ENCODE measurements around the gene DAGLA. TPM values are rescaled to one million over a fixed set of nuclear protein-coding genes. Genes with fewer than 3 reads are reported as not detected.

DAGLA gene
- total and polyA plus RNA-seq, 8 donors: 3.7 to 6.9 (median 5.2) TPM

GRCh38 chr11:61751384-61751783 is 71.2 kb downstream of the DAGLA start:
- H3K9me3 ChIP-seq: no peaks in the 10 kb centered on the region
- WGBS, 2 donors: 45 to 50% methylated on average over 14 of the region's 14 CpGs
- DNase-seq (no peak), ATAC-seq (no peak), FAIRE-seq (no peak)
- H3K36me3 ChIP-seq: no peaks in the 10 kb centered on the region
- TF ChIP-seq, protein P1, sequence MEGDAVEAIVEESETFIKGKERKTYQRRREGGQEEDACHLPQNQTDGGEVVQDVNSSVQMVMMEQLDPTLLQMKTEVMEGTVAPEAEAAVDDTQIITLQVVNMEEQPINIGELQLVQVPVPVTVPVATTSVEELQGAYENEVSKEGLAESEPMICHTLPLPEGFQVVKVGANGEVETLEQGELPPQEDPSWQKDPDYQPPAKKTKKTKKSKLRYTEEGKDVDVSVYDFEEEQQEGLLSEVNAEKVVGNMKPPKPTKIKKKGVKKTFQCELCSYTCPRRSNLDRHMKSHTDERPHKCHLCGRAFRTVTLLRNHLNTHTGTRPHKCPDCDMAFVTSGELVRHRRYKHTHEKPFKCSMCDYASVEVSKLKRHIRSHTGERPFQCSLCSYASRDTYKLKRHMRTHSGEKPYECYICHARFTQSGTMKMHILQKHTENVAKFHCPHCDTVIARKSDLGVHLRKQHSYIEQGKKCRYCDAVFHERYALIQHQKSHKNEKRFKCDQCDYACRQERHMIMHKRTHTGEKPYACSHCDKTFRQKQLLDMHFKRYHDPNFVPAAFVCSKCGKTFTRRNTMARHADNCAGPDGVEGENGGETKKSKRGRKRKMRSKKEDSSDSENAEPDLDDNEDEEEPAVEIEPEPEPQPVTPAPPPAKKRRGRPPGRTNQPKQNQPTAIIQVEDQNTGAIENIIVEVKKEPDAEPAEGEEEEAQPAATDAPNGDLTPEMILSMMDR (IDR thresholded peaks at IDR 0.05): no peak
- peaks cover 13 to 33% (median 22%) of the 10 kb centered on the region in 3 donors for H3K4me1 ChIP-seq
- intact Hi-C loops (cut with DNase I): no loop called here
- H3K4me3 ChIP-seq: no peak overlapping the region
- H3K27me3 ChIP-seq: no peaks in the 10 kb centered on the region
- no peak overlapping the region for H3K27ac ChIP-seq

DNA sequence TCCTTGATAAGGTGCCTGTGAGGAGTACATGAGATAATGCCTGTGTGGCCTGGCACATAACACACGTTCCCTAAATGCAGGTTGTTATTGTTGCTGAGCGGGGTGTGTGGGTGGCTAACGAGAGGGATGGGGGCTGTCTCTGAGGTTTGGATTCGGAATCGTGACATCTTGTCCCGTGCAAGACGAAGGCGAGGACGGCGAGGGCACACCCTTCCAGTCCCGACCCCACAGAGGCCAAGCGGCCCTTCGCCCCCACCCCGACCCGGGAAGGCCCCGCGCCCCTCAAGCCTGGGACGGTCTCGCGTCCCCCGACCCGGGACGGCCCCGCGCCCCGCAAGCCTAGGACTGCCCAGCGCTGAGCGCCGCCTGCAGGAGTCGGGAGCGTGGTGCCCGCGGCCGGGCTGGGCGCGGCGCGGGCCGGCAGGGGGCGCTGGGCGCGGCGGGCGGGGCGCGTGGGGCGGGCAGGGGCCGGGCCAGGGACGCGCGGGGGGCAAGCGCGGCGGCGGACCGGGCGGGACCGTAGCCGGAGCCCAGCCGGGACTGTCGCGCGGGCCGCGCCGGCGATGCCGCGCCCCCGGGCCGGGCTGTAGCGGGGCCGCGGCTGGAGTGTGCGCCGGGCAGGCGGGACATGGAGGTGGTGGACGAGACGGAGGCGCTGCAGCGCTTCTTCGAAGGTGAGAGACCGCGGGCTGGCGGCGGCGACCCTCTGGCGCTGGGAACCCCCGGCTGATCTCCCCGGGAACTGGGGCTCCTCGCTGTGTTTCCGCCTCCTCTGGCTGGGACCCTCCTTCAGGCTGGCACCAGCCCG is 72.1 kb downstream of the DAGLA start, which contains the start of gene MYRF:
MYRF (plus strand) TSS at position 520 of the 808 bp plus-strand sequence; CDS start at position 629, 109 bp downstream.
- Histone ChIP-seq H3K4me1 (peaks cover 20 to 39% (median 30%) of the 10 kb centered on the region in 3 donors), H3K27me3 (no peaks in the 10 kb centered on the region), H3K9me3 (no peaks in the 10 kb centered on the region), H3K36me3 (no peaks in the 10 kb centered on the region), H3K27ac (peak within 1 kb of the TSS; percentile 68 to 97 (median 83)), H3K4me3 (peak within 1 kb of the TSS; percentile 63 to 82 (median 70))
- DNase-seq (peak in 4 of 6 donors; percentile 66 to 94 (median 80)), ATAC-seq (peak; percentile 18 to 58 (median 43)), FAIRE-seq (no peak)
- 1 to 2% methylated on average over 40 to 93 of the region's 93 CpGs for WGBS, 2 donors
- intact Hi-C loops (cut with DNase I): no loop called here
- TF ChIP-seq, protein P1 (IDR thresholded peaks at IDR 0.05): peak in 2 of 4 donors; percentile 21 to 34

- Histone ChIP-seq H3K9me3 (no peaks in the 10 kb centered on the region), H3K36me3 (no peaks in the 10 kb centered on the region), H3K4me3 (peak overlapping the region; percentile 63 to 82 (median 70)), H3K4me1 (peaks cover 27 to 43% (median 37%) of the 10 kb centered on the region in 3 donors), H3K27ac (peak overlapping the region; percentile 68 to 97 (median 83)), H3K27me3 (no peaks in the 10 kb centered on the region)
- TF ChIP-seq, protein P1 (IDR thresholded peaks at IDR 0.05): no peak
- DNase-seq (no peak), ATAC-seq (no peak), FAIRE-seq (no peak)
- intact Hi-C loops (cut with DNase I): no loop called here
- WGBS, 2 donors: 11% methylated on average over 17 of the region's 17 CpGs
Measured at GRCh38 chr11:61752925-61753521, 72.8 kb downstream of the DAGLA start.

- no peak for FAIRE-seq
- no peak for ATAC-seq
- H3K36me3 ChIP-seq: no peaks in the 10 kb centered on the region
- no peaks in the 10 kb centered on the region for H3K9me3 ChIP-seq
- H3K27me3 ChIP-seq: no peaks in the 10 kb centered on the region
- WGBS, 2 donors: 44 to 54% methylated on average over 5 of the region's 5 CpGs
- intact Hi-C loops (cut with DNase I): no loop called here
- H3K4me3 ChIP-seq: peak overlapping the region; percentile 63 to 82 (median 70)
- no peak for DNase-seq
- TF ChIP-seq, protein P1 (IDR thresholded peaks at IDR 0.05): no peak
- H3K27ac ChIP-seq: peak overlapping the region; percentile 92 to 97 (median 96)
- peaks cover 31 to 45% (median 38%) of the 10 kb centered on the region in 3 donors for H3K4me1 ChIP-seq
Measured at GRCh38 chr11:61753672-61754071, 73.5 kb downstream of the DAGLA start.

All from pancreas (tissue), 10 donors.